22Rv1 (cell line): ENCODE data around the gene RPS25.

Source experiments
- H3K27ac ChIP-seq: fragments of 450-650 bp; 2 replicates; pipeline ENCODE4 v1.5.1; 2017
- ZFX ChIP-seq: fragments of 450-650 bp; IDR thresholded peaks from 2 replicates; pipeline ENCODE4 v1.6.1; 2017; ENCODE audit warnings: antibody characterized with exemption, borderline replicate concordance
- TF ChIP-seq, protein P1 (sequence below): fragments of 450-650 bp; IDR thresholded peaks from 2 replicates; pipeline ENCODE4 v1.5.1; 2017; ENCODE audit warnings: mild to moderate bottlenecking

Gene RPS25

DNA sequence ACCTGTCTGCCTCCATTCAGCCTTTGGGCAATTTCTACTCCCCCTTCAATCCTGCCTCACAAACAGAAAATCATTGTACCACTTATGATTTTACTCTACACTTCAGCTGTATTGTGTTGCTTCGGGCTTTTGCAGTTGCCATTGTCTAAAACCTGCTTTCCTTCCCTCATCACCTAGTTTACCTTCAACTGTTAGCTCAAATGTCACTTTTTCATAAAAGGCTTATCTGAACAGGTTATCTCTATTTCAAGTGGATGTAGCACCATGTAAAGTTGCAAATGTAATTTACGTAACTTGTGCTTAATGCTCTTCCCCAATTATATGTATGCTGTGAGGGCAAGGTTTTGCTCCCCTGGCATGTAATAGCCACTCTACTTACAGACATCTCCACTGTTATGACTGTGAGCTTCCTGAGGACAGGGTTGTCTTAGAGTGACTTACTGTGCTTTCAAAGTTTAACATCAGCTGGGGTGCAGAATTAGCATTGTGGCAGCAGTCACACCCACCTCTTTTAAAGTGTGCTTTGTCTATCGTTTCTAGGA, 5.4 kb downstream of the RPS25 start:
- TF ChIP-seq, protein P1, sequence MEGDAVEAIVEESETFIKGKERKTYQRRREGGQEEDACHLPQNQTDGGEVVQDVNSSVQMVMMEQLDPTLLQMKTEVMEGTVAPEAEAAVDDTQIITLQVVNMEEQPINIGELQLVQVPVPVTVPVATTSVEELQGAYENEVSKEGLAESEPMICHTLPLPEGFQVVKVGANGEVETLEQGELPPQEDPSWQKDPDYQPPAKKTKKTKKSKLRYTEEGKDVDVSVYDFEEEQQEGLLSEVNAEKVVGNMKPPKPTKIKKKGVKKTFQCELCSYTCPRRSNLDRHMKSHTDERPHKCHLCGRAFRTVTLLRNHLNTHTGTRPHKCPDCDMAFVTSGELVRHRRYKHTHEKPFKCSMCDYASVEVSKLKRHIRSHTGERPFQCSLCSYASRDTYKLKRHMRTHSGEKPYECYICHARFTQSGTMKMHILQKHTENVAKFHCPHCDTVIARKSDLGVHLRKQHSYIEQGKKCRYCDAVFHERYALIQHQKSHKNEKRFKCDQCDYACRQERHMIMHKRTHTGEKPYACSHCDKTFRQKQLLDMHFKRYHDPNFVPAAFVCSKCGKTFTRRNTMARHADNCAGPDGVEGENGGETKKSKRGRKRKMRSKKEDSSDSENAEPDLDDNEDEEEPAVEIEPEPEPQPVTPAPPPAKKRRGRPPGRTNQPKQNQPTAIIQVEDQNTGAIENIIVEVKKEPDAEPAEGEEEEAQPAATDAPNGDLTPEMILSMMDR, result no peak
- TF ChIP-seq ZFX, result no peak
- peak overlapping the region; percentile 29 for H3K27ac ChIP-seq

DNA sequence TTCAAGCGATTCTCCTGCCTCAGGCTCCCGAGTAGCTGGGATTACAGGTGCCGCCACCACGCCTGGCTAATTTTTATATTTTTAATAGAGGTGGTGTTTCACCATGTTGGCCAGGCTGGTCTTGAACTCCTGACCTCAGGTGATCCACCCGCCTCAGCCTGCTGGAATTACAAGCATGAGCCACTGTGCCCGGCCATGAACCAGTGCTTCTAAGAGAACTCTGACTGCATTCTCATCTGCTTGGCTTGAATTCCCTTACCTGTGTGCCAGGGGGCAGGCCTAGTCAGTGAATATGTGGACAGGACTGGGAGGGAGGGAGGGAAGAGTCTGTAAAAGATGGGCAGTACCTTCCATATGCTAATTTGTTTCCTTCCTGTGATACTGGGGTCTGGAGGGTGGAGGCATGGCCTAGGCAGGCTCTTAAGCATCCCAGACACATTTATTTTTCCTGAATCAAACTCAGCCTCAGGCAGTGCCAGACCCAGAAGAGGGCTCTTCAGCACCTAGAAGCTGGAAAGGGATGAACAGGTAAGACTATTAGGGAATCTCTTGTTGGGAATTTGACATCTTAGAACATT, 6.6 kb downstream of the RPS25 start:
- H3K27ac ChIP-seq, result peak overlapping the region; percentile 29
- no peak for TF ChIP-seq ZFX
- TF ChIP-seq, protein P1, result no peak

DNA sequence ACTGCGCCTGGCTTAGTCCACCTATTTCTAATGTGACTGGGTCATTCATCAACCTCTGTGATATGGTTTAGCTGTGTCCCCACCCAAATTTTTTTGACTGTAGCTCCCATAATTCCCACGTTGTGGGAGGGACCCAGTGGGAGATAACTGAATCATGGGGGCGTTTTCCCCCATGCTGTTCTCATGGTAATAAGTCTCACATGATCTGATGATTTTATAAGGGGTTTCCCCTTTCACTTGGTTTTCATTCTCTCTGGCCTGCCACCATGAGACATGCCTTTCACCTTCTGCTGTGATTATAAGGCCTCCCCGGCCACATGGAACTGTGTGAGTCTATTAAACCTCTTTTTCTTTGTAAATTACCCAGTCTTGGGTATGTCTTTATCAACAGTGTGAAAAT, 11.5 kb downstream of the RPS25 start:
- H3K27ac ChIP-seq, result no peak overlapping the region
- no peak for TF ChIP-seq ZFX
- TF ChIP-seq, protein P1, result no peak

DNA sequence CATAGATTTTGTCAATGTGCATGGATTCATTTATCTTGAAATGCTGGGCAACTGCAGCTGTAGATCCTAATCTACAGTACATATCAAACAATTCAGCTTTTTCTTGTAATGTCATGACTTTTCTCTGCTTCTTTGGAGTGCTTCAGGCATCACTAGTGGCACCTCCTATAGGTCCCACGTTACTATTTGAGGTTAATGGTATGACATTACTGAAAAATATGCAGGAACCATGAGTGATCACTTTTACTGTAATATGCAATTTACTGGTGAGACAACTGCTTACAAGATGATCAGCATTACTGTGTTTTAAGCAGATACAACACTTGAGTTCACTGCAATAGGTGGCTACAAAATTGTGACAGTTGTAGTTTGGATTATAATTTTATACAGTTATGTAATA, 17.2 kb downstream of the RPS25 start:
- no peak for TF ChIP-seq ZFX
- TF ChIP-seq, protein P1, result no peak
- no peak overlapping the region for H3K27ac ChIP-seq

DNA sequence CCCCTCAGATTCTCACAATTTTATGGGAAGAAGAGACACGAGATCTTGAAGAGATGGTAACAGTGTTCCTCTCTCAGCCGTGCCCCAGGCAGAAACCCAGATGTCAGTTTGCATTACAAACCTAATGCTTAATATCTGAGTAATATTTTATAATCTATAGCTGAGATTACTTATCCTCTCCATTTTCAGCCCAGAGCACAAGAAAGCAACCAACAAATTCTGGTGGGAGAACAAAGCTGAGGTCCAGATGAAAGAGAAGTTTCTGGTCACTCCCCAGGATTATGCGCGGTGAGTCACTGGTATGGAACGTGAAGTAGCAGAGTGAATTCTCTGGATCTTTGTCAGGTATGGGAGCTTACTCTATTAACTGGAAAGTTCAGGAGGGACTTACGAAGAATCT, 19.3 kb downstream of the RPS25 start:
- peak overlapping the region; percentile 78 for H3K27ac ChIP-seq
- no peak for TF ChIP-seq ZFX
- TF ChIP-seq, protein P1, result no peak

DNA sequence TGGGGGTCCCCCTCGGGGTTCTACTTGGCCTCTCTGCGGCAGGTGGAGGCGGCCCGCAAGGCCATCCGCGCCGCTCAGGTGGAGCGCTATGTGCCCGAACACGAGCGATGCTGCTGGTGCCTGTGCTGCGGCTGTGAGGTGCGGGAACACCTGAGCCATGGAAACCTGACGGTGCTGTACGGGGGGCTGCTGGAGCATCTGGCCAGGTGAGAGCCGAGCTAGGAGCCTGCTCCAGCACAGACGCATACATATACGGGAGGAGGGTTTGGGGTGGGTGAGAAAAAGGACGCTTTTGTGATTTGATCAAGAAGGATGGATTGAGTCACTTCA, 19.8 kb downstream of the RPS25 start:
- peak overlapping the region; percentile 78 for H3K27ac ChIP-seq
- no peak for TF ChIP-seq ZFX
- TF ChIP-seq, protein P1, result no peak

DNA sequence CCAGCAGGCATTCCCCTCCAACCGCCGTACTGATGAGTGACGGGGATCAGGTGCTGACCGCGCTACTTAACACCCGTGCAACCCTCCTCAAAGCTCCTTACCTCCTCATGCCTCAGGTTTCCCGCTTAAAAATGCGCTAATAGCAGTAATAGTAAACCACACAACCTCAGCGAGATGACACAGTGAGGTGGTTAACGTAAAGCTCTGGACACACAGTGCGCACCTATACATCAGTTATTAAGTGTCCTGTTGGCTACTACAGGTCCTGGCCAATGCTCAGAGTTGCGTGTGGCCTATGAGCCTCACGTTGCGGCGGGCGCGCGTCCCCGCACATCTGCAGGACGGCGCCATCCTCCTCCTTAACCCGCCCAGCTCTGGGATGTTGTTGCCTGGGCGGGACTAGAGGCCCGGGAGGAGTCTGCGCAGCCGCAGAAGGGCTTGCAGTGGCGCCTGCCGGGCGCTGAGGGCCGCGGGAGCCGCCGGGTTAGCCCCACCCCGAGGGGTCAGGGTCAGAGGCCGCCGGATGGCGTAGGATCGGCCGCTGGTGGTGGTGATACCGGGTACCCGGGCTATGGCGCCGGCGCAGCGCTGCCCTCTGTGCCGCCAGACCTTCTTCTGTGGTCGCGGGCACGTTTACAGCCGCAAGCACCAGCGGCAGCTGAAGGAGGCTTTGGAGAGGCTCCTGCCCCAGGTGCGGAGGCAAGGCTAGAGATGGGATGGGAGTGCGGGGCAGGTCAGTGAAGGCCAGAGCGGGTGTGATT, 20.3 kb downstream of the RPS25 start, which contains the start of gene CENATAC:
CENATAC (plus strand) TSS at position 512 of the 761 bp plus-strand sequence; CDS start at position 572, 60 bp downstream.
- peak within 1 kb of the TSS; percentile 78 for H3K27ac ChIP-seq
- TF ChIP-seq ZFX, result no peak
- TF ChIP-seq, protein P1, result no peak
